A549 (cell line): Measurements from ENCODE around the gene IL4I1. TPM values are rescaled to one million over a fixed set of nuclear protein-coding genes. Genes with fewer than 3 reads are reported as not detected.

Experiments
- ATAC-seq, 2 experiments: fragments of 200-7000 bp in 1 of 2; fragments of >200 bp in 1 of 2; cut with Nextera tagmentation in 1 of 2; cut with Tn5 transposase in 1 of 2; 3 replicates each; pipeline versions ENCODE4 v1.8.0 to v1.9.1; 2018 to 2020; ENCODE audit warnings: mild to moderate bottlenecking in 1 of 2, moderate library complexity in 1 of 2
- CTCF ChIA-PET: fragments of 300-600 bp; sonication (Branson Sonifier 250); formaldehyde crosslinking; extraction: SDS; loops from one replicate; lab custom pipeline; 2021; ENCODE audit warnings: antibody characterized with exemption, inconsistent platforms; lab: Yijun Ruan, JAX
- POLR2A ChIA-PET: fragments of 350-600 bp; formaldehyde crosslinking; extraction: SDS; loops from one replicate; lab custom pipeline; 2021; ENCODE audit warnings: antibody characterized with exemption, inconsistent platforms; lab: Yijun Ruan, JAX
- DNase-seq, 2 experiments: peaks; one replicate each; pipeline versions ENCODE4 v3.0.0 to v3.0.0-alpha.2; 2011 to 2016; ENCODE audit warnings: low read depth in 1 of 2, low spot score in 1 of 2
- FAIRE-seq: peaks from 2 replicates; lab custom pipeline; 2011; peaks lifted over from hg19 to GRCh38; lab: Jason Lieb, UNC
- H3K27ac ChIP-seq, 2 experiments: fragments of >200 bp; sonication (Bioruptor Twin); formaldehyde crosslinking; 3 replicates each; pipeline ENCODE4 v1.5.1; 2016 to 2017
- H3K4me1 ChIP-seq: fragments of >200 bp; sonication (Bioruptor Twin); formaldehyde crosslinking; 3 replicates; pipeline ENCODE4 v1.6.1; 2016
- H3K4me2 ChIP-seq: fragments of >200 bp; sonication (Bioruptor Twin); formaldehyde crosslinking; 3 replicates; pipeline ENCODE4 v1.6.1; 2016
- H3K4me3 ChIP-seq: fragments of >200 bp; sonication (Bioruptor Twin); formaldehyde crosslinking; 3 replicates; pipeline ENCODE4 v1.5.1; 2016
- H3K9me3 ChIP-seq: fragments of >200 bp; sonication (Bioruptor Twin); formaldehyde crosslinking; 3 replicates; pipeline ENCODE4 v1.6.1; 2016
- BCL3 ChIP-seq: fragments of >200 bp; sonication (Bioruptor Twin); formaldehyde crosslinking; IDR thresholded peaks from 3 replicates; pipeline ENCODE4 v1.6.1; 2016
- BHLHE40 ChIP-seq: IDR thresholded peaks from 2 replicates; pipeline ENCODE4 v1.6.1; 2012; ENCODE audit warnings: low read depth, low read length, inconsistent platforms
- CBX2 ChIP-seq: fragments of 200-600 bp; sonication (generic); IDR thresholded peaks from 2 replicates; pipeline ENCODE4 v1.6.1; 2016; ENCODE audit warnings: low read depth, mild to moderate bottlenecking, borderline replicate concordance
- CHD2 ChIP-seq: fragments of 150-350 bp; IDR thresholded peaks from 2 replicates; pipeline ENCODE4 v1.6.1; 2014; ENCODE audit warnings: low read length; ENCODE audit not compliant: partially characterized antibody
- E2F6 ChIP-seq: IDR thresholded peaks from 2 replicates; pipeline ENCODE4 v1.6.1; 2012; ENCODE audit warnings: low read depth, borderline replicate concordance
- EHF ChIP-seq: fragments of 250-450 bp; sonication (Bioruptor Pico); IDR thresholded peaks from 2 replicates; pipeline ENCODE4 v1.5.0; 2020; ENCODE audit warnings: mild to moderate bottlenecking
- EHMT2 ChIP-seq: fragments of 200-600 bp; sonication (generic); IDR thresholded peaks from 2 replicates; pipeline ENCODE4 v1.6.1; 2016; ENCODE audit warnings: antibody characterized with exemption, low read depth, mild to moderate bottlenecking, moderate library complexity
- ELK1 ChIP-seq: fragments of 150-350 bp; IDR thresholded peaks from 2 replicates; pipeline ENCODE4 v1.6.1; 2014; ENCODE audit warnings: low read depth, mild to moderate bottlenecking, low read length
- EP300 ChIP-seq, 2 experiments: fragments of >200 bp; sonication (Bioruptor Twin); formaldehyde crosslinking; IDR thresholded peaks; 2 replicates in 1 of 2; 3 replicates in 1 of 2; pipeline ENCODE4 v1.6.1; 2016 to 2017
- ESRRA ChIP-seq: fragments of 150-350 bp; IDR thresholded peaks from 2 replicates; pipeline ENCODE4 v1.6.1; 2014; ENCODE audit warnings: mild to moderate bottlenecking, low read length, borderline replicate concordance
- FOSL2 ChIP-seq, 2 experiments: fragments of 450-650 bp in 1 of 2; fragments of >200 bp in 1 of 2; sonication (Bioruptor Twin) in 1 of 2; formaldehyde crosslinking; IDR thresholded peaks; 2 replicates each; pipeline versions ENCODE4 v1.5.0 to v1.6.1; 2016 to 2020; ENCODE audit warnings: mild to moderate bottlenecking in 1 of 2, moderate library complexity in 1 of 2
- GATA3 ChIP-seq: IDR thresholded peaks from 2 replicates; pipeline ENCODE4 v1.6.1; 2012; ENCODE audit warnings: borderline replicate concordance
- HDAC2 ChIP-seq: fragments of 200-600 bp; sonication (generic); IDR thresholded peaks from 2 replicates; pipeline ENCODE4 v1.6.1; 2016
- HOXA7 ChIP-seq: fragments of 250-450 bp; sonication (Bioruptor Pico); IDR thresholded peaks from 2 replicates; pipeline ENCODE4 v1.5.0; 2020; ENCODE audit warnings: mild to moderate bottlenecking, moderate library complexity
- JUN ChIP-seq, 2 experiments: fragments of >200 bp; sonication (Bioruptor Twin); formaldehyde crosslinking; IDR thresholded peaks; 2 replicates in 1 of 2; 3 replicates in 1 of 2; pipeline ENCODE4 v1.6.1; 2016 to 2017
- JUNB ChIP-seq: fragments of >200 bp; sonication (Bioruptor Twin); formaldehyde crosslinking; IDR thresholded peaks from 2 replicates; pipeline ENCODE4 v1.6.1; 2016
- KDM1A ChIP-seq: fragments of 200-600 bp; sonication (generic); IDR thresholded peaks from 2 replicates; pipeline ENCODE4 v1.6.1; 2016; ENCODE audit warnings: low read depth, mild to moderate bottlenecking
- MYC ChIP-seq: IDR thresholded peaks from 2 replicates; pipeline ENCODE4 v1.6.1; 2012; ENCODE audit warnings: mild to moderate bottlenecking, inconsistent platforms, low read length, improper control_type of control experiment, borderline replicate concordance
- PHF8 ChIP-seq: fragments of 200-600 bp; sonication (generic); IDR thresholded peaks from 2 replicates; pipeline ENCODE4 v1.6.1; 2016; ENCODE audit warnings: low read depth, mild to moderate bottlenecking, antibody characterized with exemption, moderate library complexity, borderline replicate concordance
- POLR2A ChIP-seq: IDR thresholded peaks from 2 replicates; pipeline ENCODE4 v1.6.1; 2012; ENCODE audit warnings: mild to moderate bottlenecking, low read length
- RCOR1 ChIP-seq: fragments of 150-350 bp; IDR thresholded peaks from 2 replicates; pipeline ENCODE4 v1.6.1; 2014; ENCODE audit warnings: antibody characterized with exemption, low read length, low read depth
- REST ChIP-seq: fragments of 200-600 bp; sonication (generic); IDR thresholded peaks from 2 replicates; pipeline ENCODE4 v1.6.1; 2016; ENCODE audit warnings: antibody characterized with exemption, mild to moderate bottlenecking, moderate library complexity
- RFX5 ChIP-seq: fragments of 450-650 bp; IDR thresholded peaks from 2 replicates; pipeline ENCODE4 v1.7.1; 2014; ENCODE audit warnings: antibody characterized with exemption, mild to moderate bottlenecking, moderate library complexity
- RNF2 ChIP-seq: fragments of 200-600 bp; sonication (generic); IDR thresholded peaks from 2 replicates; pipeline ENCODE4 v1.6.1; 2016; ENCODE audit warnings: low read depth, mild to moderate bottlenecking, antibody characterized with exemption, moderate library complexity, borderline replicate concordance
- SMC3 ChIP-seq: fragments of >200 bp; sonication (Bioruptor Twin); formaldehyde crosslinking; IDR thresholded peaks from 3 replicates; pipeline ENCODE4 v1.6.1; 2018; ENCODE audit warnings: inconsistent platforms
- USF2 ChIP-seq: fragments of 450-650 bp; IDR thresholded peaks from 2 replicates; pipeline ENCODE4 v1.6.1; 2014; ENCODE audit warnings: antibody characterized with exemption
- ZSCAN20 ChIP-seq: fragments of 250-450 bp; sonication (Bioruptor Pico); IDR thresholded peaks from 2 replicates; pipeline ENCODE4 v1.8.0; 2022; ENCODE audit warnings: mild to moderate bottlenecking, moderate library complexity
- WGBS: methylation state at CpG from one replicate; pipeline ENCODE4 v1.1.6; 2017; ENCODE audit errors: missing lambda C conversion rate; 5-methylcytosine and 5-hydroxymethylcytosine counted together
- polyA plus RNA-seq, 4 experiments: library from polyadenylated mRNA; depleted of rRNA in 3 of 4; stranded (reverse); fragments of >200 nt; fragmentation: RNase III in 1 of 4; extraction: RNeasy Plus Mini Kit Qiagen cat#74134 plus additional on column Dnase treatment in 1 of 4; gene quantifications; 2 replicates in 3 of 4; 3 replicates in 1 of 4; pipeline ENCODE4 v1.2.3, GENCODE V29; 2011 to 2017

IL4I1 gene
- polyA plus RNA-seq, 2 of the 4 experiments (the other 2 are of a cell fraction), result 0.18 to 0.62 TPM

GRCh38 chr19:49869009-49869483 lies 27.6 kb downstream of the IL4I1 start:
- no peaks in the 10 kb centered on the region for H3K9me3 ChIP-seq
- ChIA-PET CTCF (interaction anchor here (0.8 kb wide), 2 partner anchors 90 to 188 kb away, joined by 3 read pairs; no protein-coding TSS in a partner anchor), POLR2A (interaction anchor here (0.6 to 3.6 kb wide), 14 partner anchors 8 to 229 kb away, joined by 3 to 36 read pairs (median 5); partner anchors contain the start of genes AKT1S1, ATF5, NUP62 and PRMT1)
- WGBS, result 3% methylated on average over 13 of the region's 15 CpGs
- no peak for DNase-seq
- FAIRE-seq, result no peak
- ATAC-seq, result peak; percentile 27 to 28
- H3K4me1 ChIP-seq, result peaks cover 37% of the 10 kb centered on the region
- peak overlapping the region; percentile 93 to 94 for H3K27ac ChIP-seq
- no peak for TF ChIP-seq CHD2
- no peak; the same call in 1 of the 2 replicates for TF ChIP-seq GATA3
- TF ChIP-seq JUNB, result no peak
- TF ChIP-seq HDAC2, result no peak
- TF ChIP-seq JUN (IDR thresholded peaks at IDR 0.05), result 0 out of 5 replicates have a peak, but pooled peaks of 1 of the 2 experiments have one; percentile 20
- TF ChIP-seq RNF2, result no peak
- no peak for TF ChIP-seq RFX5
- TF ChIP-seq REST, result no peak
- no peak for TF ChIP-seq HOXA7 (CRISPR knock-in tag)
- TF ChIP-seq BHLHE40, result no peak
- TF ChIP-seq RCOR1, result no peak
- TF ChIP-seq POLR2A, result peak; percentile 47
- no peak for TF ChIP-seq KDM1A
- no peak for TF ChIP-seq EHMT2
- H3K4me3 ChIP-seq, result peak overlapping the region; percentile 40
- peak overlapping the region; percentile 77 for H3K4me2 ChIP-seq

GRCh38 chr19:49866933-49867782 lies 29.5 kb downstream of the IL4I1 start, which contains the start of gene PNKP:
PNKP (minus strand) TSS chr19:49867576; CDS start chr19:49867204, 372 bp downstream.
- no peak for FAIRE-seq
- Histone ChIP-seq H3K9me3 (no peaks in the 10 kb centered on the region), H3K4me3 (peak within 1 kb of the TSS; percentile 64), H3K27ac (peak within 1 kb of the TSS; percentile 93 to 94), H3K4me1 (peaks cover 37% of the 10 kb centered on the region), H3K4me2 (peak within 1 kb of the TSS; percentile 77)
- ChIA-PET POLR2A (interaction anchor here (0.6 to 3.6 kb wide), 7 partner anchors 8 to 191 kb away, joined by 3 to 36 read pairs (median 4); partner anchors contain the start of genes AKT1S1, MED25, PTOV1 and TBC1D17), CTCF (interaction anchor here (2.6 kb wide), 1 partner anchor 13 kb away, joined by 13 read pairs; no protein-coding TSS in a partner anchor)
- under 1% methylated on average over 38 of the region's 65 CpGs for WGBS
- DNase-seq, result peak; percentile 96
- peak; percentile 43 to 71 for ATAC-seq
- peak; percentile 94 for TF ChIP-seq E2F6
- TF ChIP-seq MYC, result peak; percentile 62; the same call in 1 of the 2 replicates
- peak; percentile 26 for TF ChIP-seq CHD2
- peak; percentile 61; the same call in 1 of the 2 replicates for TF ChIP-seq PHF8
- no peak for TF ChIP-seq ZSCAN20 (CRISPR knock-in tag)
- TF ChIP-seq EHF, result no peak
- TF ChIP-seq JUN (IDR thresholded peaks at IDR 0.05), result peak; percentile 80 to 95; a peak in 4 of 5 replicates
- TF ChIP-seq CBX2, result no peak
- TF ChIP-seq ELK1, result no peak
- TF ChIP-seq RFX5, result peak; percentile 60
- peak; percentile 39; the same call in 1 of the 2 replicates for TF ChIP-seq USF2
- peak in 1 of 2 experiments; percentile 12; a peak in 1 of 5 replicates for TF ChIP-seq EP300 (IDR thresholded peaks at IDR 0.05)
- TF ChIP-seq POLR2A, result peak; percentile 61
- TF ChIP-seq SMC3, result 0 out of 3 replicates have a peak, but pooled peaks have one; percentile 4
- peak; percentile 65; the same call in 1 of the 3 replicates for TF ChIP-seq BCL3
- no peak for TF ChIP-seq FOSL2 (IDR thresholded peaks at IDR 0.05)
- TF ChIP-seq FOSL2 (CRISPR knock-in tag; IDR thresholded peaks at IDR 0.05), result peak; percentile 76
- TF ChIP-seq ESRRA, result peak; percentile 10; the same call in 1 of the 2 replicates
